Caco-2 (cell line): ENCODE results near the gene UNKL. TPM values are rescaled to one million over a fixed set of nuclear protein-coding genes. Genes with fewer than 3 reads are reported as not detected.

ENCODE experiments used
- BruUV-seq: library from RNA; stranded (reverse); fragments of 400-500 nt; replicated peaks from 2 replicates; lab custom pipeline; 2021; lab: Mats Ljungman, UMichigan
- CTCF ChIA-PET: fragments of 300-600 bp; sonication (Branson Sonifier 250); formaldehyde crosslinking; loops from one replicate; lab custom pipeline; 2022; ENCODE audit warnings: antibody characterized with exemption; lab: Charles Lee
- POLR2A ChIA-PET: fragments of 300-600 bp; sonication (Branson Sonifier 250); formaldehyde crosslinking; loops from one replicate; lab custom pipeline; 2022; ENCODE audit warnings: antibody characterized with exemption; lab: Charles Lee
- DNase-seq, 2 experiments: peaks; one replicate each; pipeline versions ENCODE4 v3.0.0 to v3.0.0-alpha.2; 2020 to 2022
- H3K27me3 ChIP-seq: replicated peaks from 2 replicates; pipeline ENCODE4 v1.6.0; 2011; ENCODE audit warnings: low read length; ENCODE audit not compliant: control insufficient read depth, insufficient read depth
- H3K36me3 ChIP-seq: 2 replicates; pipeline ENCODE4 v1.5.1; 2011; ENCODE audit warnings: low read length; ENCODE audit not compliant: control insufficient read depth, insufficient read depth
- H3K4me1 ChIP-seq: fragments of 250-450 bp; sonication (Bioruptor Pico); 2 replicates; pipeline ENCODE4 v1.5.1; 2020; ENCODE audit warnings: mild to moderate bottlenecking
- H3K4me3 ChIP-seq: 2 replicates; pipeline ENCODE4 v1.5.1; 2011; ENCODE audit warnings: low read depth, mild to moderate bottlenecking, control low read depth, low read length
- H3K9me3 ChIP-seq: fragments of 250-450 bp; sonication (Bioruptor Pico); 2 replicates; pipeline ENCODE4 v1.5.1; 2020; ENCODE audit warnings: mild to moderate bottlenecking, moderate library complexity
- H3K27ac Mint-ChIP-seq: one replicate; pipeline ENCODE4 v1.8.0; 2022; ENCODE audit warnings: mixed read lengths; ENCODE audit not compliant: unreplicated experiment
- H3K27me3 Mint-ChIP-seq: one replicate; pipeline ENCODE4 v1.8.0; 2022; ENCODE audit warnings: mixed read lengths; ENCODE audit not compliant: insufficient read depth, unreplicated experiment
- H3K36me3 Mint-ChIP-seq: one replicate; pipeline ENCODE4 v1.8.0; 2022; ENCODE audit warnings: mild to moderate bottlenecking, mixed read lengths; ENCODE audit not compliant: insufficient read depth, unreplicated experiment
- H3K4me1 Mint-ChIP-seq: one replicate; pipeline ENCODE4 v1.8.0; 2022; ENCODE audit warnings: low read depth, mixed read lengths; ENCODE audit not compliant: unreplicated experiment
- H3K4me3 Mint-ChIP-seq: one replicate; pipeline ENCODE4 v1.8.0; 2022; ENCODE audit warnings: mild to moderate bottlenecking, moderate library complexity, mixed read lengths; ENCODE audit not compliant: unreplicated experiment
- H3K9me3 Mint-ChIP-seq: one replicate; pipeline ENCODE4 v1.8.0; 2022; ENCODE audit warnings: mixed read lengths; ENCODE audit not compliant: unreplicated experiment
- intact Hi-C: fragments of 100-400 bp; cut with micrococcal nuclease; formaldehyde crosslinking; loops from one replicate; pipeline ENCODE4 v1.10.0; 2022; ENCODE audit not compliant: unreplicated experiment
- total RNA-seq: library from RNA; stranded (reverse); gene quantifications from 2 replicates; pipeline ENCODE4 v1.2.3, GENCODE V29; 2022
- TF ChIP-seq, protein P1 (sequence below), 2 experiments: fragments of 200-600 bp in 1 of 2; IDR thresholded peaks; 1 replicate in 1 of 2; 2 replicates in 1 of 2; pipeline versions ENCODE4 v1.5.1 to v1.8.0; 2011 to 2022; ENCODE audit warnings: antibody characterized with exemption in 1 of 2, control low read depth in 1 of 2, inconsistent platforms in 1 of 2, low read depth in 1 of 2, low read length in 1 of 2, mild to moderate bottlenecking in 1 of 2, moderate library complexity in 1 of 2; ENCODE audit not compliant: insufficient read depth in 1 of 2, severe bottlenecking in 1 of 2, unreplicated experiment in 1 of 2

The UNKL gene
- total RNA-seq, 1 experiment from 2014 or later, result 31.2 TPM

DNA sequence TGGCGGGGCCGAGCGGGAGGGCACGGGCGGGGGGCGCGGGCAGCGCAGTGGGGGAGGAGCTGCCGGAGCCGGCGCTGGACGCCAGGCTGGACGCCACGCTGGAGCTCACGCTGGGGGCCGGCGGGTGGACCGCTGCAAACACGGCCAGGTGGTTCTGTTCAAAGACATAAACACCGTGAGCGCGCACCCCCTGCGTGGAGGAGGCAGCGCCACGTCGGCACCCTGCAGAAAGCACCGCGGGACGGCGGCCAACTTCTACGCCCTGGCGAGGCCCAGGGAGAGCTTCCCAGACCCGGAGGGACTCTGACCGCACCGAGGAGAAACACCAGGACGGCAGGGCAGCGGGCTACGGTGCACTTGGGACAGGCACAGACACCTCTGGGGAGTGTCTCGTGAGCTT, 29.3 kb downstream of the UNKL start:
- Mint-ChIP-seq H3K4me3 (no peak overlapping the region), H3K9me3 (no peaks in the 10 kb centered on the region), H3K36me3 (peaks cover 8% of the 10 kb centered on the region), H3K27me3 (no peaks in the 10 kb centered on the region), H3K27ac (no peak overlapping the region), H3K4me1 (no peaks in the 10 kb centered on the region)
- Histone ChIP-seq H3K4me1 (0 out of 2 replicates have a peak, but pooled peaks cover under 1% of the 10 kb centered on the region), H3K36me3 (no peaks in the 10 kb centered on the region; the same call in 1 of the 2 replicates), H3K9me3 (no peaks in the 10 kb centered on the region), H3K27me3 (no peaks in the 10 kb centered on the region), H3K4me3 (no peak overlapping the region)
- ChIA-PET CTCF (no interaction called here), POLR2A (interaction anchor here (0.6 kb wide), 1 partner anchor 23 kb away, joined by 3 read pairs; no protein-coding TSS in a partner anchor)
- BruUV-seq, result no TSS peak
- intact Hi-C loops, result no loop called here
- DNase-seq, result no peak
- TF ChIP-seq, protein P1, sequence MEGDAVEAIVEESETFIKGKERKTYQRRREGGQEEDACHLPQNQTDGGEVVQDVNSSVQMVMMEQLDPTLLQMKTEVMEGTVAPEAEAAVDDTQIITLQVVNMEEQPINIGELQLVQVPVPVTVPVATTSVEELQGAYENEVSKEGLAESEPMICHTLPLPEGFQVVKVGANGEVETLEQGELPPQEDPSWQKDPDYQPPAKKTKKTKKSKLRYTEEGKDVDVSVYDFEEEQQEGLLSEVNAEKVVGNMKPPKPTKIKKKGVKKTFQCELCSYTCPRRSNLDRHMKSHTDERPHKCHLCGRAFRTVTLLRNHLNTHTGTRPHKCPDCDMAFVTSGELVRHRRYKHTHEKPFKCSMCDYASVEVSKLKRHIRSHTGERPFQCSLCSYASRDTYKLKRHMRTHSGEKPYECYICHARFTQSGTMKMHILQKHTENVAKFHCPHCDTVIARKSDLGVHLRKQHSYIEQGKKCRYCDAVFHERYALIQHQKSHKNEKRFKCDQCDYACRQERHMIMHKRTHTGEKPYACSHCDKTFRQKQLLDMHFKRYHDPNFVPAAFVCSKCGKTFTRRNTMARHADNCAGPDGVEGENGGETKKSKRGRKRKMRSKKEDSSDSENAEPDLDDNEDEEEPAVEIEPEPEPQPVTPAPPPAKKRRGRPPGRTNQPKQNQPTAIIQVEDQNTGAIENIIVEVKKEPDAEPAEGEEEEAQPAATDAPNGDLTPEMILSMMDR (IDR thresholded peaks at IDR 0.05; ENCODE audit: insufficient read depth in 1 of 2, low read depth in 1 of 2, low read length in 1 of 2, severe bottlenecking in 1 of 2, unreplicated experiment in 1 of 2), result no peak

DNA sequence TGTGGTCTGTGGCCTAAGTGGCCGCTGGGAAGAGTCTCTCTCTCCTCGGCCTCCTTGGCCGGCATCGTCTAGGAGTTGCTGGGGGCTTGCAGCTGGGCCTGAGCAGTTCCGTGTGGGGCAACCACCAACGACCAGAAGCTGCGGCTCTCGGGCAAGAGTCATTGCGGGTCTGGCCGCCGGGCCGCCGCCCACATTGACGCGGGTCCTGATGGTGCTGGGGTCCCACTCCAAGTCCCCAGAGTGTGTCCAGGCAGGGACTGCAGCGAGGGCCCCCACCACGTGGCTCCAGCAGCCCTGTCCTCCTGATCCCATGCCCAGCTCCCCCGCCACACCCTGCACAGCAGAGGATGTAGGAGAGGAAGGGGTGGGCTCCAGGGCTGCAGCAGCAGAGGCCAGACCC, 30.9 kb downstream of the UNKL start:
- intact Hi-C loops, result no loop called here
- H3K9me3 Mint-ChIP-seq, result no peaks in the 10 kb centered on the region
- CTCF ChIA-PET, result no interaction called here
- no peaks in the 10 kb centered on the region for H3K27me3 ChIP-seq
- POLR2A ChIA-PET, result no interaction called here
- TF ChIP-seq, protein P1 (IDR thresholded peaks at IDR 0.05; ENCODE audit: insufficient read depth in 1 of 2, low read depth in 1 of 2, low read length in 1 of 2, severe bottlenecking in 1 of 2, unreplicated experiment in 1 of 2), result no peak
- DNase-seq, result no peak
- no peak overlapping the region for H3K4me3 Mint-ChIP-seq
- no peaks in the 10 kb centered on the region for H3K4me1 Mint-ChIP-seq
- H3K4me3 ChIP-seq, result no peak overlapping the region
- H3K27me3 Mint-ChIP-seq, result no peaks in the 10 kb centered on the region
- H3K36me3 ChIP-seq, result no peaks in the 10 kb centered on the region; the same call in 1 of the 2 replicates
- no TSS peak for BruUV-seq
- H3K27ac Mint-ChIP-seq, result no peak overlapping the region
- peaks cover 20% of the 10 kb centered on the region for H3K36me3 Mint-ChIP-seq
- H3K9me3 ChIP-seq, result no peaks in the 10 kb centered on the region
- H3K4me1 ChIP-seq, result peaks cover 6% of the 10 kb centered on the region; the same call in 1 of the 2 replicates

DNA sequence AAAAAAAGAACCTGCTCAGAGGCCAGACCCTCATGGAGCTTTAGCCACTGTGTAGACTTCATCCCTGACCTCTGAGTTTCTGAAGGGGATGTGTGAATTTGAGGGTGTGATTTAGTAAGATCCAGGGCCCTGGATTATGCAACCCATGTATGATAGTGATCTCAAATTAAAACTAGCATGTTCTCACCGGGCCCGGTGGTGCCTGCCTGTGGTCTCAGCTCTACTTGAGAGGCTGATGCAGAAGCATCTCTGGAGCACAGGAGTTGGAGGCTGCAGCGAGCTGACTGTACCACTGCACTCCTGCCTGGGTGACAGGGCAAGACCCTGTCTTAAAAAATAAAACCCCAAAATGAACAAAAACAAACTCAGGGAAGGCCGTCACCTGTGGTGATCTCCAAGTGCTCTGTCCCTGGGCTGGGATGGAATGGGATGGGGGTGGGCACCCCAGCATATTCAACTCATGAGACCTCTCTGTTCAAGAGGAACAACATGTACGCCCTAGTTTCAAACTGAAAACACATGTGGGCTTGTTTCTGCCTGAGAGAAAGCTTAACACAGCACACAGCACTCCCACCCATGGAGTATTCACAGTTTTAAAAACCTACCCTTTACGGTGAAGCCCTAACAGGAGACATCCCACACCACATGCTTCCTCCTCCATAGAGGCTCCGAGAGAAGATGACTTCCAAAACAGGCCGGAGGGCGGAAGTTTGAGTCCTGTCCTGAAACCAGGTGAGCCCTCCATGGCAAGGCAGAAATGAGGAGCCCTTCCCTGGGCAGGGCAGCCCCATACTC, 32.7 kb downstream of the UNKL start:
- no peaks in the 10 kb centered on the region for H3K27me3 Mint-ChIP-seq
- ChIA-PET CTCF (no interaction called here), POLR2A (no interaction called here)
- no TSS peak for BruUV-seq
- no peak for DNase-seq
- no peak overlapping the region for H3K4me3 Mint-ChIP-seq
- Histone ChIP-seq H3K27me3 (no peaks in the 10 kb centered on the region), H3K36me3 (no peaks in the 10 kb centered on the region; the same call in 1 of the 2 replicates), H3K9me3 (no peaks in the 10 kb centered on the region), H3K4me3 (no peak overlapping the region), H3K4me1 (peaks cover 12% of the 10 kb centered on the region; the same call in 1 of the 2 replicates)
- peaks cover 22% of the 10 kb centered on the region for H3K36me3 Mint-ChIP-seq
- TF ChIP-seq, protein P1 (IDR thresholded peaks at IDR 0.05; ENCODE audit: insufficient read depth in 1 of 2, low read depth in 1 of 2, low read length in 1 of 2, severe bottlenecking in 1 of 2, unreplicated experiment in 1 of 2), result no peak
- no peaks in the 10 kb centered on the region for H3K4me1 Mint-ChIP-seq
- no peaks in the 10 kb centered on the region for H3K9me3 Mint-ChIP-seq
- intact Hi-C loops, result no loop called here
- H3K27ac Mint-ChIP-seq, result no peak overlapping the region
